Transverse colon (tissue), 4 donors: Measurements from ENCODE around the gene ARL5A.

Experiments
- CTCF ChIP-seq, 5 experiments: fragments of 200-600 bp in 3 of 5; fragments of 450-650 bp in 2 of 5; sonication (generic) in 3 of 5; IDR thresholded peaks; 1 replicate in 2 of 5; 2 replicates in 3 of 5; pipeline ENCODE4 v1.5.1; 2016 to 2017; ENCODE audit warnings: antibody characterized with exemption in 5 of 5, inconsistent platforms in 3 of 5, mild to moderate bottlenecking in 2 of 5, moderate library complexity in 1 of 5
- POLR2A ChIP-seq: fragments of 450-650 bp; IDR thresholded peaks from one replicate; pipeline ENCODE4 v1.6.1; 2016; ENCODE audit warnings: antibody characterized with exemption, mild to moderate bottlenecking, moderate library complexity
- POLR2AphosphoS5 ChIP-seq, 3 donors: sonication (generic); formaldehyde crosslinking; IDR thresholded peaks; one replicate each; pipeline ENCODE4 v1.6.1; 2016; ENCODE audit warnings: antibody characterized with exemption in 3 of 3

GRCh38 chr2:151762694-151763093 is 65.5 kb downstream of the ARL5A start:
- TF ChIP-seq CTCF (IDR thresholded peaks at IDR 0.05) (no peak), POLR2A (no peak), POLR2AphosphoS5 (IDR thresholded peaks at IDR 0.05) (no peak)
